ENCODE data around the gene GRID1. TPM values are rescaled to one million over a fixed set of nuclear protein-coding genes. Genes with fewer than 3 reads are reported as not detected.

Gene GRID1
- polyA plus RNA-seq, 1 donor (not counting 4 experiments of a cell fraction or from before 2014, with no cell fraction given): 0.01 TPM

GRCh38 chr10:86018735-86019058, 347.9 kb downstream of the GRID1 start:
- no peak overlapping the region for H3K4me2 ChIP-seq (ENCODE audit: control insufficient read depth, extremely low read depth, insufficient read depth, low read depth, low read length)
- no peaks in the 10 kb centered on the region for H3K4me1 ChIP-seq (ENCODE audit: control insufficient read depth, extremely low read depth, insufficient read depth, low read length)
- no peak overlapping the region for H3K9ac ChIP-seq (ENCODE audit: control insufficient read depth, extremely low read depth, insufficient read depth, low read length)
- dilution Hi-C loops (cut with MboI; ENCODE audit: extremely low pct_ligation_motif_present, low sequenced_read_pairs): no loop called here
- no peak overlapping the region for H3K27ac ChIP-seq (ENCODE audit: control insufficient read depth, insufficient read depth, low read length)
- H3K27me3 ChIP-seq (ENCODE audit: control insufficient read depth, extremely low read depth, insufficient read depth, low read length): no peaks in the 10 kb centered on the region
- FAIRE-seq: no peak
- no peaks in the 10 kb centered on the region for H3K9me3 ChIP-seq (ENCODE audit: control insufficient read depth, low read depth, low read length)
- no peak overlapping the region for H3K4me3 ChIP-seq (ENCODE audit: control insufficient read depth in 2 of 3, extremely low read depth in 1 of 3, insufficient read depth in 2 of 3, low read depth in 1 of 3, low read length in 3 of 3)
- H3K79me2 ChIP-seq (ENCODE audit: control insufficient read depth, insufficient read depth, low read length): no peaks in the 10 kb centered on the region
- H3K36me3 ChIP-seq (ENCODE audit: control insufficient read depth in 2 of 2, extremely low read depth in 1 of 2, insufficient read depth in 2 of 2, low read length in 2 of 2): no peaks in the 10 kb centered on the region
- H2AFZ ChIP-seq (ENCODE audit: control insufficient read depth, low read length): no peak overlapping the region
- no peak for TF ChIP-seq EZH2 (IDR thresholded peaks at IDR 0.05; ENCODE audit: low read length)
- no peak for TF ChIP-seq CTCF (optimal IDR thresholded peaks at IDR 0.05 in 1 of 3, IDR thresholded peaks at IDR 0.05 in 1 of 3, conservative IDR thresholded peaks at IDR 0.05 in 1 of 3; ENCODE audit: extremely low read depth in 1 of 3, insufficient read depth in 2 of 3, low read length in 3 of 3)
- H4K20me1 ChIP-seq (ENCODE audit: control insufficient read depth, extremely low read depth, insufficient read depth, low read length): no peaks in the 10 kb centered on the region
- DNase-seq (ENCODE audit: low read depth, low spot score): no peak
- H3K9me1 ChIP-seq (ENCODE audit: control insufficient read depth, extremely low read depth, insufficient read depth, low read length): no peaks in the 10 kb centered on the region

GRCh38 chr10:86017841-86018734, 348.5 kb downstream of the GRID1 start:
- DNase-seq (ENCODE audit: low read depth, low spot score): no peak
- no peak overlapping the region for H3K27ac ChIP-seq (ENCODE audit: control insufficient read depth, insufficient read depth, low read length)

More at GRCh38 chr10:86017841-86018734, 348.5 kb downstream of the GRID1 start:
- Histone ChIP-seq H2AFZ (ENCODE audit: control insufficient read depth, low read length) (no peak overlapping the region), H3K4me2 (ENCODE audit: control insufficient read depth, extremely low read depth, insufficient read depth, low read depth, low read length) (no peak overlapping the region), H3K79me2 (ENCODE audit: control insufficient read depth, insufficient read depth, low read length) (no peaks in the 10 kb centered on the region), H3K27me3 (ENCODE audit: control insufficient read depth, extremely low read depth, insufficient read depth, low read length) (no peaks in the 10 kb centered on the region), H3K4me1 (ENCODE audit: control insufficient read depth, extremely low read depth, insufficient read depth, low read length) (no peaks in the 10 kb centered on the region), H3K9ac (ENCODE audit: control insufficient read depth, extremely low read depth, insufficient read depth, low read length) (no peak overlapping the region), H3K9me3 (ENCODE audit: control insufficient read depth, low read depth, low read length) (no peaks in the 10 kb centered on the region), H3K4me3 (ENCODE audit: control insufficient read depth in 2 of 3, extremely low read depth in 1 of 3, insufficient read depth in 2 of 3, low read depth in 1 of 3, low read length in 3 of 3) (no peak overlapping the region), H3K9me1 (ENCODE audit: control insufficient read depth, extremely low read depth, insufficient read depth, low read length) (no peaks in the 10 kb centered on the region), H4K20me1 (ENCODE audit: control insufficient read depth, extremely low read depth, insufficient read depth, low read length) (no peaks in the 10 kb centered on the region), H3K36me3 (ENCODE audit: control insufficient read depth in 2 of 2, extremely low read depth in 1 of 2, insufficient read depth in 2 of 2, low read length in 2 of 2) (no peaks in the 10 kb centered on the region)
- no peak for TF ChIP-seq EZH2 (IDR thresholded peaks at IDR 0.05; ENCODE audit: low read length)
- no peak for TF ChIP-seq CTCF (optimal IDR thresholded peaks at IDR 0.05 in 1 of 3, IDR thresholded peaks at IDR 0.05 in 1 of 3, conservative IDR thresholded peaks at IDR 0.05 in 1 of 3; ENCODE audit: extremely low read depth in 1 of 3, insufficient read depth in 2 of 3, low read length in 3 of 3)
- FAIRE-seq: no peak
- dilution Hi-C loops (cut with MboI; ENCODE audit: extremely low pct_ligation_motif_present, low sequenced_read_pairs): no loop called here
